Endothelial cell of umbilical vein (primary cell): ENCODE data around the gene C6orf89. TPM values are rescaled to one million over a fixed set of nuclear protein-coding genes. Genes with fewer than 3 reads are reported as not detected.

ENCODE experiments used
- BruUV-seq: library from RNA; stranded (reverse); fragments of 400-500 nt; replicated peaks from 2 replicates; lab custom pipeline; 2021; lab: Mats Ljungman, UMichigan
- CTCF ChIA-PET: fragments of 300-600, 350-600 bp; sonication (Branson Sonifier 250); formaldehyde crosslinking; loops from one replicate; lab custom pipeline; 2021; ENCODE audit warnings: antibody characterized with exemption, inconsistent platforms; lab: Charles Lee
- POLR2A ChIA-PET: fragments of 300-600, 350-600 bp; sonication (Branson Sonifier 250); formaldehyde crosslinking; loops from one replicate; lab custom pipeline; 2021; ENCODE audit warnings: antibody characterized with exemption, inconsistent platforms; lab: Charles Lee
- DNase-seq: peaks from one replicate; pipeline ENCODE4 v3.0.0-alpha.2; 2011; ENCODE audit warnings: low read depth, low spot score
- FAIRE-seq: peaks from 2 replicates; lab custom pipeline; 2011; peaks lifted over from hg19 to GRCh38; lab: Jason Lieb, UNC
- H2AFZ ChIP-seq: 2 replicates; pipeline ENCODE4 v1.6.0; 2012; ENCODE audit warnings: low read depth, low read length, control low read depth, inconsistent platforms
- H3K27ac ChIP-seq: 2 replicates; pipeline ENCODE4 v1.5.1; 2011; ENCODE audit warnings: low read depth, mild to moderate bottlenecking, control low read depth, low read length, moderate library complexity; ENCODE audit not compliant: insufficient read depth
- H3K27me3 ChIP-seq, 2 experiments: 2 replicates each; pipeline versions ENCODE4 v1.6.0 to v1.6.1; 2011; ENCODE audit warnings: low read length in 2 of 2, mixed read lengths in 1 of 2; ENCODE audit not compliant: control insufficient read depth in 2 of 2, insufficient read depth in 2 of 2
- H3K36me3 ChIP-seq, 2 experiments: 2 replicates in 1 of 2; 3 replicates in 1 of 2; pipeline ENCODE4 v1.5.1; 2011; ENCODE audit warnings: low read length in 2 of 2, mild to moderate bottlenecking in 1 of 2, moderate library complexity in 1 of 2; ENCODE audit not compliant: control insufficient read depth in 2 of 2, insufficient read depth in 2 of 2; ENCODE audit errors: extremely low read depth in 1 of 2
- H3K4me1 ChIP-seq: 3 replicates; pipeline ENCODE4 v1.5.1; 2011; ENCODE audit warnings: mild to moderate bottlenecking, low read length; ENCODE audit not compliant: control insufficient read depth, insufficient read depth; ENCODE audit errors: extremely low read depth
- H3K4me2 ChIP-seq: 2 replicates; pipeline ENCODE4 v1.6.1; 2011; ENCODE audit warnings: low read length, control low read depth, mixed read lengths; ENCODE audit not compliant: insufficient read depth
- H3K4me3 ChIP-seq, 3 experiments: fragments of 200-600 bp in 1 of 3; sonication (generic), shearing (Covaris generic) in 1 of 3; replicated peaks in 1 of 3; 2 replicates each; pipeline ENCODE4 v1.5.1; 2011 to 2016; ENCODE audit warnings: control low read depth in 3 of 3, low read length in 3 of 3, mild to moderate bottlenecking in 2 of 3, inconsistent platforms in 1 of 3, low read depth in 1 of 3, moderate library complexity in 1 of 3; ENCODE audit not compliant: insufficient read depth in 1 of 3
- H3K79me2 ChIP-seq: 2 replicates; pipeline ENCODE4 v1.6.0; 2012; ENCODE audit warnings: low read length, inconsistent platforms; ENCODE audit not compliant: control insufficient read depth, insufficient read depth
- H3K9ac ChIP-seq: replicated peaks from 2 replicates; pipeline ENCODE3; 2011; ENCODE audit warnings: low read length, control low read depth; ENCODE audit not compliant: insufficient read depth; ENCODE audit errors: extremely low read depth
- H3K9me1 ChIP-seq: replicated peaks from 3 replicates; pipeline ENCODE4 v1.6.0; 2011; ENCODE audit warnings: mild to moderate bottlenecking, low read length; ENCODE audit not compliant: control insufficient read depth, insufficient read depth; ENCODE audit errors: extremely low read depth
- H3K9me3 ChIP-seq: replicated peaks from 2 replicates; pipeline ENCODE4 v1.5.1; 2012; ENCODE audit warnings: low read length, inconsistent platforms; ENCODE audit not compliant: control insufficient read depth, insufficient read depth
- H4K20me1 ChIP-seq: replicated peaks from 2 replicates; pipeline ENCODE3; 2011; ENCODE audit warnings: mild to moderate bottlenecking, low read length; ENCODE audit not compliant: control insufficient read depth, insufficient read depth; ENCODE audit errors: extremely low read depth
- CTCF ChIP-seq, 2 donors: IDR thresholded peaks; 1 replicate in 1 of 2; 2 replicates in 1 of 2; pipeline ENCODE4 v1.5.1; 2011; ENCODE audit warnings: low read length in 2 of 2, mild to moderate bottlenecking in 2 of 2, moderate library complexity in 2 of 2, control low read depth in 1 of 2, inconsistent platforms in 1 of 2, low read depth in 1 of 2; ENCODE audit not compliant: insufficient read depth in 1 of 2; ENCODE audit errors: extremely low read depth in 1 of 2
- EZH2 ChIP-seq: IDR thresholded peaks from 2 replicates; pipeline ENCODE4 v1.6.1; 2012; ENCODE audit warnings: borderline replicate concordance, low read depth, mild to moderate bottlenecking, moderate library complexity, low read length, inconsistent platforms; ENCODE audit not compliant: severe bottlenecking
- FOS ChIP-seq: IDR thresholded peaks from 2 replicates; pipeline ENCODE4 v1.6.1; 2011; ENCODE audit warnings: mild to moderate bottlenecking, low read length, moderate library complexity, borderline replicate concordance; ENCODE audit not compliant: insufficient read depth
- GATA2 ChIP-seq: IDR thresholded peaks from 2 replicates; pipeline ENCODE4 v1.7.0; 2011; ENCODE audit warnings: low read depth, mild to moderate bottlenecking, moderate library complexity, mixed read lengths, low read length; ENCODE audit not compliant: insufficient read length, insufficient read depth
- JUN ChIP-seq: IDR thresholded peaks from 2 replicates; pipeline ENCODE4 v1.6.1; 2011; ENCODE audit warnings: borderline replicate concordance, low read depth; ENCODE audit not compliant: insufficient read length, insufficient read depth
- MAX ChIP-seq: IDR thresholded peaks from 2 replicates; pipeline ENCODE4 v1.6.1; 2011; ENCODE audit not compliant: insufficient read depth, insufficient read length
- MYC ChIP-seq: IDR thresholded peaks from one replicate; pipeline ENCODE4 v1.6.1; 2011; ENCODE audit warnings: mild to moderate bottlenecking, low read depth, low read length
- POLR2A ChIP-seq: IDR thresholded peaks from 2 replicates; pipeline ENCODE4 v1.6.1; 2012; ENCODE audit warnings: low read depth, mild to moderate bottlenecking, control low read depth, low read length
- POLR2AphosphoS5 ChIP-seq: IDR thresholded peaks from 2 replicates; pipeline ENCODE4 v1.6.1; 2012; ENCODE audit warnings: low read depth, mild to moderate bottlenecking, control low read depth, low read length, moderate library complexity; ENCODE audit not compliant: insufficient read depth
- dilution Hi-C: fragments of 300-500 bp; cut with MboI; formaldehyde crosslinking; loops from one replicate; pipeline ENCODE4 v1.15.0; 2019; ENCODE audit warnings: low sequenced_read_pairs; ENCODE audit not compliant: extremely low pct_ligation_motif_present
- intact Hi-C: fragments of 100-400 bp; cut with micrococcal nuclease; formaldehyde crosslinking; loops from one replicate; pipeline ENCODE4 v1.10.0; 2022
- polyA plus RNA-seq, 4 experiments: library from polyadenylated mRNA; depleted of rRNA in 3 of 4; stranded (reverse) in 3 of 4; unstranded in 1 of 4; fragments of >200 nt; gene quantifications; 2 replicates each; pipeline versions ENCODE4 v1.2.1 to v1.2.3, GENCODE V29; 2011 to 2012; ENCODE audit warnings: missing spikeins in 1 of 4
- total RNA-seq: library from RNA; stranded (reverse); gene quantifications from 2 replicates; pipeline ENCODE4 v1.2.3, GENCODE V29; 2021

Gene C6orf89
- total and polyA plus RNA-seq, 2 donors (not counting 3 experiments of a cell fraction or from before 2014, with no cell fraction given), result 18.2 to 34.0 TPM

GRCh38 chr6:36961441-36962435 is 76.0 kb downstream of the C6orf89 start:
- H4K20me1 ChIP-seq, result no peaks in the 10 kb centered on the region
- ChIA-PET POLR2A (no interaction called here), CTCF (interaction anchor here (2.8 kb wide), 1 partner anchor 56 kb away, joined by 8 read pairs; no protein-coding TSS in a partner anchor)
- H3K9me1 ChIP-seq, result no peaks in the 10 kb centered on the region
- peaks cover 3% of the 10 kb centered on the region for H3K4me1 ChIP-seq
- no peaks in the 10 kb centered on the region for H3K27me3 ChIP-seq
- intact Hi-C loops, result no loop called here
- DNase-seq, result no peak
- no peaks in the 10 kb centered on the region for H3K79me2 ChIP-seq
- dilution Hi-C loops, result no loop called here
- TF ChIP-seq POLR2AphosphoS5 (no peak), FOS (no peak), POLR2A (no peak), MYC (no peak), EZH2 (no peak)
- no peak overlapping the region for H3K27ac ChIP-seq
- H3K4me3 ChIP-seq, result no peak overlapping the region
- H3K9ac ChIP-seq, result no peak overlapping the region
- no peak overlapping the region for H2AFZ ChIP-seq
- BruUV-seq, result no TSS peak
- H3K4me2 ChIP-seq, result no peak overlapping the region
- H3K9me3 ChIP-seq, result no peaks in the 10 kb centered on the region
- no peaks in the 10 kb centered on the region for H3K36me3 ChIP-seq
- no peak for FAIRE-seq

- H3K4me3 ChIP-seq, result no peak overlapping the region
- H3K9me1 ChIP-seq, result no peaks in the 10 kb centered on the region
- CTCF ChIA-PET, result interaction anchor here (1.3 kb wide), 1 partner anchor 49 kb away, joined by 3 read pairs; no protein-coding TSS in a partner anchor
- no peak overlapping the region for H3K9ac ChIP-seq
- H4K20me1 ChIP-seq, result no peaks in the 10 kb centered on the region
- no peaks in the 10 kb centered on the region for H3K79me2 ChIP-seq
- FAIRE-seq (no peak), DNase-seq (no peak)
- H2AFZ ChIP-seq, result no peak overlapping the region
- H3K27ac ChIP-seq, result no peak overlapping the region
- no peak for TF ChIP-seq FOS
- no peak for TF ChIP-seq MYC
- no peak for TF ChIP-seq GATA2
- no peak for TF ChIP-seq POLR2AphosphoS5
- no peak for TF ChIP-seq CTCF (IDR thresholded peaks at IDR 0.05; ENCODE audit: extremely low read depth in 1 of 2, insufficient read depth in 1 of 2, low read depth in 1 of 2, low read length in 2 of 2)
- TF ChIP-seq JUN, result no peak
- TF ChIP-seq MAX, result no peak
- TF ChIP-seq POLR2A, result no peak
- POLR2A ChIA-PET, result no interaction called here
- BruUV-seq, result no TSS peak
- H3K9me3 ChIP-seq, result no peaks in the 10 kb centered on the region
- no peak overlapping the region for H3K4me2 ChIP-seq
- intact Hi-C loops (no loop called here), dilution Hi-C loops (no loop called here)
- no peaks in the 10 kb centered on the region for H3K27me3 ChIP-seq
- H3K36me3 ChIP-seq, result peaks cover 3 to 5% of the 10 kb centered on the region in 2 experiments
- peaks cover 3% of the 10 kb centered on the region for H3K4me1 ChIP-seq
These were observed 77.1 kb downstream of the C6orf89 start for GRCh38 chr6:36962874-36963273.
